ENCODE results near the gene ERICH4.
"Not testable (repeated sequence)": the region's sequence is repeated elsewhere in the genome, so short reads cannot be mapped to it uniquely, and the experiment has no call there.

The ERICH4 gene

DNA sequence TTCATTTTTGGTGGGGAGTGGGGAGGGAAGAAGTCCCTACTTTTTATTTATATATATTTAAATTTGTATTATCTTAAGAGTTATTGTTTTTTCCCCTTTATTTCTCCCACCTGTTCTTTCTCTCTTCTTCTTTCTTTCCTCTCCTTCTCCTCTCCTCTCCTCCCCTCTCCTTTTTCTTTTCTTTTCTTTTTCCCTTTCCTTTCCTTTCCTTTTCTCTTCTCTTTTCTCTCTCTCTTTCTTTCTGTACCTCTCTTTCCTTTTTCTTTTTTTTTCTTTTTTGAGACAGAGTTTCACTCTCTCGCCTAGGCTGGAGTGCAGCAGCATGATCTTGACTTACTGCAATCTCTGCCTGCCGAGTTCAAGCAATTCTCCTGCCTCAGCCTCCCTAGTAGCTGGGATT is 43.4 kb upstream of the ERICH4 start:
- no peak for DNase-seq (ENCODE audit: low read depth)
- no peak overlapping the region for H3K4me3 ChIP-seq (ENCODE audit: low read depth, low read length)
- TF ChIP-seq CTCF (IDR thresholded peaks at IDR 0.05; ENCODE audit: insufficient read depth, low read depth, low read length, missing control alignments): no peak

- no peak for DNase-seq (ENCODE audit: low read depth)
- no peak for TF ChIP-seq CTCF (IDR thresholded peaks at IDR 0.05; ENCODE audit: insufficient read depth, low read depth, low read length, missing control alignments)
- no peak overlapping the region for H3K4me3 ChIP-seq (ENCODE audit: low read depth, low read length)
Measured at GRCh38 chr19:41401483-41401882, 41.5 kb upstream of the ERICH4 start.

DNA sequence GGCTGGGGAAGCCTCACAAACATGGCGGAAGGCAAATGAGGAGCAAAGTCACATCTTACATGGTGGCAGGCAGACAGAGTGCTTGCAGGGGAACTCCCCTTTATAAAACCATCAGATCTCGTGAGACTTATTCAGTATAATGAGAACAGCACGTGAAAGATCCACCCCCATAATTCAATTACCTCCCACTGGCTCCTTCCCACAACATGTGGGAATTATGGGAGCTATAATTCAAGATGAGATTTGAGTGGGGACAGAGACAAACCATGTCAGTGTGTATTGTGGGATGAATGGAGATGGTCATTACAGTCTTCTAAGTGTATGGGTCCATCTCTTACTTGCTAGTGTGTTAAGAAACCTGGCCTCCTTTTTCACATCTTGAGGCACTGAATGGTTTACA is 40.9 kb upstream of the ERICH4 start:
- no peak overlapping the region for H3K4me3 ChIP-seq (ENCODE audit: low read depth, low read length)
- TF ChIP-seq CTCF (IDR thresholded peaks at IDR 0.05; ENCODE audit: insufficient read depth, low read depth, low read length, missing control alignments): no peak
- DNase-seq (ENCODE audit: low read depth): no peak

GRCh38 chr19:41403181-41403970 is 39.6 kb upstream of the ERICH4 start:
- TF ChIP-seq CTCF (IDR thresholded peaks at IDR 0.05; ENCODE audit: insufficient read depth, low read depth, low read length, missing control alignments): no peak
- no peak overlapping the region for H3K4me3 ChIP-seq (ENCODE audit: low read depth, low read length)
- DNase-seq (ENCODE audit: low read depth): no peak

- DNase-seq (ENCODE audit: low read depth): no peak
- TF ChIP-seq CTCF (IDR thresholded peaks at IDR 0.05; ENCODE audit: insufficient read depth, low read depth, low read length, missing control alignments): no peak
- H3K4me3 ChIP-seq (ENCODE audit: low read depth, low read length): no peak overlapping the region
Measured at GRCh38 chr19:41405776-41406175, 37.2 kb upstream of the ERICH4 start.

DNA sequence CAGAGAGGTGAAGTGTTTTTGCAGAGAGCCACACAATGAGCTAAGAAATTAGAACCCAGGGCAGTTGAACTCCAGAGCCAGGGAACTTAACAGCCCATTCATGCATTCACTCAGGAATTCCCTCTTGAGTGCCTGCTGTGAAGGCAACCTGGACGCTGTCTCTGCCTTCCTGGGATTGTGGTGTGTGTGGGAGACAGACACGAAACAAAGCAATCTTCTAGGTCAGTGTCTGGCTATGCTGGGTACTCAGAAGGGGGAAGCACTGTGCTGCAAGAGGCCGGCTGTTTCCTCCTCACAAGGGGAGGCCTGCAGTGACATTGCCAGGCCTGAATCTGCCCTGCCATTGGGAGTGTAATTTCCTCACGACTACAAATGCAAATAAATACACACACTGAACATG is 35.7 kb upstream of the ERICH4 start:
- TF ChIP-seq CTCF (IDR thresholded peaks at IDR 0.05; ENCODE audit: insufficient read depth, low read depth, low read length, missing control alignments): no peak
- DNase-seq (ENCODE audit: low read depth): peak; percentile 52
- no peak overlapping the region for H3K4me3 ChIP-seq (ENCODE audit: low read depth, low read length)

DNA sequence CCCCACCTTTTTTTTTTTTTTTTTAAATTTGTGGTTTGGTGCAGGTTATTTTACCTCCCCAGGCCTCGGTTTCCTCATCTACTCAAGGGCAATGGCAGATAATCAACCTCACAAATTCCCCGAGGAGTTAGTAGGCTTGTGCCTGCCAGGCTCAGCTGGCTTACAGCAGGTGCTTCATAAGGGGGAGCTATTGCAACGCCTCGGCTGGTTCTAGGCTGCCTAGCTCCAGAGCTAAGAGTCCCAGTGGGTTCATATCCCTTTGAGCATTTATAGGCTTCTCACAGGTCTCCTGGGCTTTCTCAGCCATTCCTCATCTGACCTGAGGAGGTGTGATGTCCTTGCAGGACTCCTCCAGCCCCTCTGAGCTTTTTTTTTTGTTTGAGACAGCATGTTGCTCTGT is 34.7 kb upstream of the ERICH4 start:
- TF ChIP-seq CTCF (IDR thresholded peaks at IDR 0.05; ENCODE audit: insufficient read depth, low read depth, low read length, missing control alignments): no peak
- H3K4me3 ChIP-seq (ENCODE audit: low read depth, low read length): no peak overlapping the region
- peak; percentile 48 for DNase-seq (ENCODE audit: low read depth)

DNA sequence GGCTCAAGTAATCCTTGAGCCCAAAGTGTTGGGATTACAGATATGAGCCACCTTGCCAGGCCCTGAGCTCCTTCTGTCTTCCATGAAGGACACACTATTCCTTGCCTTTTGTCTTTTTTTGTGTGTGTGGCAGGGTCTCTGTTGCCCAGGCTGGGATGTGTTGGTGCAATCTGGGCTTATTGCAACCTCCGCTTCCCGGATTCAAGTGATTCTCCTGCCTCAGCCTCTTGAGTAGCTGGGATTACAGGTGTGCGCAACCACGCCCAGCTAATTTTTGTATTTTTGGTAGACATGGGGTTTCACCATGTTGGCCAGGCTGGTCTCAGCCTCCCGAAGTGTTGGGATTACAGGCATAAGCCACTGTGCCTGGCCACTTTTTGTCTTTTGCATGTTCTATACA is 34.1 kb upstream of the ERICH4 start:
- not testable (repeated sequence) for DNase-seq (ENCODE audit: low read depth); H3K4me3 ChIP-seq (ENCODE audit: low read depth, low read length)

Data from GM12865 (cell line).